Cerebellar nuclear complex (tissue), 1 donor: ENCODE data around the gene ZFYVE28.

Source experiments
- DNase-seq, 2 experiments: peaks; one replicate each; lab custom pipeline; 2025; lab: John Stamatoyannopoulos, UW

ZFYVE28 gene

DNA sequence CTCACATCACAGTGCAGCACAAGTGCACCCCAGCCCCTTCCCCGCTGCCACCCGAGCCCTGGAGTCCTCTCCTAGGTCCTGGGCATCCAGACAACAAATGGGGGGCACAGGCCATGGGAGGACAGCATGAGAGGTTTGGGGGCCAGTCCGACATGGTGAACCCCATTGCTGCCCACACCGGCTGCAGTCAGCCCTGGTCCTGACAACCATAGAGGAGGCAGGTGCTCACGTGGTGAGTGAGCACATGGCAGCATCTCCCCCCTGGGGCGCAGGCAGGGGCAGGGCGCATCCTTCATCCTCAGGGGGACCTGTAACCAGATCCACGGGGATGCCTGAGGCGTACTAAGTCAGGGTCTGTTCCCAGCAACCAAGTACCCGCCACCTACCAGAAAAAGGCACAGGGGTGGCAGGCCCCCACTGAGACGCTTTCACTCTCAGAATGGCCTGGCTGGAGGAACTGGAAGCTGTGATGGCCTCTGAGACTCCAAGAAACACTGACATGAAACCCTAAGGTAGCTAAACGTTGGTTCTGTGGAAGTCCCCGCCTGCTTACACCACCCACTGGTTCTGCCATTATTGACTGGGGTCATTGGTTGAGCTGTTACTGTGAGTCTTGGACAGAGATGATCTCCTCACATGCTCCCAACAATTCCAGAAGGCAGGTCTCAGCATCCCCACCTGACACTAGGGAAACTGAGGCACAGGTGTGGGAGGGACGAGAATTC is 6.5 kb downstream of the ZFYVE28 start:
- DNase-seq = no peak

DNA sequence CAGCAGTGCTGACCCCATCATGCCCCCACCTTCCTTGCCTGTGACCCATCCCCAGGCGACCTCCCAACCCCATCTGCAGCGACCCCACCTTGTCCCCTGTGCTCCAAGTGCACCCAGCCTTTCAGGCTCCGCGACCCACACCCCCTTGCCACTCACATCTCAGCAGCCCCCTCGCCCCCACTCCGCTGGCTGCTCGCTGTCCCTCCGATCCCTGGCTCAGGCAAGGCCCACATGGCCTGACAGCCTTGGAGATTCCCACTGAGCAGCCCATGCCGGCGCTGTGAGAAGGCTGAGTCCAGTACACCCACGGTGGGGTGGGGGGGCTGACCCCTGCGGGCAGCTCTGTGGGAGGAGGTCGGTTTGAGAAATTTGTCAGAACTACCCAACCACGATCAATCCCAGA is 9.1 kb downstream of the ZFYVE28 start:
- no peak for DNase-seq

DNA sequence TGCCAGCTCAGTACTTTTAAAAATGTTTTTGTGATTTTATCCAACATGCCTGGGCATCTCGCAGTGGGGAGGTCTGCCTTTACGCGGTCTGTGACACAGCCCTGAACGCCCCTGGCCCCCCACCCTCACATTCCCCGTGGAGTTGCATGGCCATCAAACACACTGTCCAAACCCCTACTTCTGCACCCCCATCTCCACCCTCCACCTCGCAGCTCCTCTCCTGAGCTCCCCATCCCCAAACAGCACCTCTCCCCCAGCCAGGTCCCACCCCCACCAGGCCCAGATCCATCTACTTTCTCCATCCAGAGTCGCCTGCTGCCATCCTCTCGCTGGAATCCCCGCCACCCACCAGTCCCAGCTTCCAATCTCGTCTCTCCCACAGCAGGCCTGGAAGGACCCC is 9.5 kb downstream of the ZFYVE28 start:
- no peak for DNase-seq

DNA sequence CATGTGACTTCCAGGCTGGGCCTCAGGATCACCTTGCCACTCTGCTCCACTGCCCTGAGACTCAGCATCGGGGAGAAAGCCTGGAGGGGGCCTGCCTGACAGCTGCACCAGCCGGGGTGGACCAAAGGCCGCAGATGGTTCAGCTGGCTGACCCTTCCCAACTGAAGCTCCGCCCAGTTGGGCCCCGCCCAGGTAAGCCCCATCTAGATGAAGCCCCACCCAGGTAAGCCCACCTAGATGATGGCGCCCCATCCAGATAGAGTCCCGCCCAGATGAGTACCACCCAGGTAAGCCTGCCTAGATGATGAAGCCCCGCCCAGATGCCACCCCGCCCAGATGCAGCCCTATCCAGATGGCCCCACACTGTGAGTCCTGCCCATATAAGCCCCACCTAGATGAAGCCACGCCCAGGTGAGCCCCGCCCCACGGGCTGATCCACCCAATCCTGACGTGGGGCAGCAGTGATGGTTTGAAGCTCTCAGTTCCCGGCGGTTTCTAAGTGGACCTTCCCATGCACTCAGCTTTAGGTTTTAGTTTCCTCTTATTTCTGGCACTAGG is 10.0 kb downstream of the ZFYVE28 start:
- no peak for DNase-seq

DNA sequence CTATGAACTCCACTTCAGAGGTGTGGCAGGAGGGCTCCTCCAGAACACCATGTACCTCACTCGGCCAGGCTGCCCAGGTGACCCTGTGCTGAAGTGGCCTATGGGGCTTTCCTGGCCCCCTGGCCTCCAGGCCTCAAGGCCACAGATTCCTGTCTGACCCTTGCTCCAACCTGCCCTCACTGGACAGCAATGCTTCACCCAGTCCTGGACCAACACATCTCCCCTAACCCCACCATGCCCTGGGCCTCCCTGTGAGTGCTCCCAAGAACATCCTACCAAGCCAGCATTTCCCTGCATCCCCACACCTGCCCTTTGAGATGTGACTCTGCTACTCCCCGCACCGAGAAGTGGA is 10.5 kb downstream of the ZFYVE28 start:
- no peak for DNase-seq

DNA sequence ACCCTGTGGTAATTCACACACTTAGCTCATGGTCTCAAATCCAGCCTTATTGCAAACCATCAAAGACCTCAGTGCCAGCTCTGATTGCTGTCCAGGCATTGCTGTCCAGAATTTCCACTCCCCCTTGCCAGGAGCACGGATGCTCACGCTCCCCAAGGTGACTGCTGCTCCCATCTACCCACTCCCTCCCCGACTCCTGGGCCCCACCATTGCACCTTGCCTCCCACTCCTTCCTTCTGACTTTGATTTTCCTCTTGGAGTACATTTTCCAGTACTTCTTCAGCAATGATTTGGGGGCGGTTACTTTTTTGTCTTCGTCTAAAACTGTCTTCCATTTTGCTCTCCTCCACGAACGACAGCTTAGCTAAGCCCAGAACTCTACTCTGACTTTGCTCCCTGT is 11.5 kb downstream of the ZFYVE28 start:
- no peak for DNase-seq

DNA sequence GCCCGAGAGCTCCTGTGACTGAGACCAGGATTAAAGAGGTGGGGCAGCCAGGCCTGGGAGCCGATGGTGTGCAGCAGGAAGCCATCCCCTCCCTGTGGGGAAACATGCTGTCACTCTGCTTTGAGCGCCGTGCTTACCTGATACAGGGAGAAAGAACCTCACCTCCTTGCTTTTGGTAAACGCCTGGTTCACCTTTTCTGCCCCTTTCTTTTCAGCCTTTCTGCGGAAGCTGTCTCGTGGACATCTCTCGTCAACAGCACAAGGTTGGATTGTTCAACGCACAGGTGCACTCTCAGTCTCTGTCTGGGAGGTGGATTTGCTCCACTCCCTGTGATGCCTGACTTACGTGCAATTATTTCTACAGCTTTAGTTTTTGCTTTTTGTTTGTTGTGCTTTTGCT is 12.0 kb downstream of the ZFYVE28 start:
- no peak for DNase-seq

DNA sequence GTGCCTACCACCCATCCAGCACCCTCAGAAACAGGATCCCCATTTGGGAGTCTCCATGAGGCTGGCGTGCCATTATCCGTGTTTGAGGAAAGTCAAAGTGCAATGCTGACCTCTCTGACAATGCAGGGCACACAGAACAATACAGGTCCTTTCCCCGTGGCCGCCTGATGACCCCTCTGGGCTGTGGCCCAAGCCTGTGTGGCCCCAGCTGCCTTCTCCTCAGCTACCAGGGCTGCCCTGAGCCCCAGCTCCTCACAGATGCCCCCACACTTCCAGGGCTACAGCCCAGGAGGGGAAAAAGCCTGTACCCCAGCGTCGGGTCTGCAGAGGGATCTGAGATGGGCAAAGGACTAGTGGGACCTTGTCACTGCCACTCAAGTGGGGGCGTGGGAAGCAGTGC is 15.5 kb downstream of the ZFYVE28 start:
- DNase-seq = no peak

DNA sequence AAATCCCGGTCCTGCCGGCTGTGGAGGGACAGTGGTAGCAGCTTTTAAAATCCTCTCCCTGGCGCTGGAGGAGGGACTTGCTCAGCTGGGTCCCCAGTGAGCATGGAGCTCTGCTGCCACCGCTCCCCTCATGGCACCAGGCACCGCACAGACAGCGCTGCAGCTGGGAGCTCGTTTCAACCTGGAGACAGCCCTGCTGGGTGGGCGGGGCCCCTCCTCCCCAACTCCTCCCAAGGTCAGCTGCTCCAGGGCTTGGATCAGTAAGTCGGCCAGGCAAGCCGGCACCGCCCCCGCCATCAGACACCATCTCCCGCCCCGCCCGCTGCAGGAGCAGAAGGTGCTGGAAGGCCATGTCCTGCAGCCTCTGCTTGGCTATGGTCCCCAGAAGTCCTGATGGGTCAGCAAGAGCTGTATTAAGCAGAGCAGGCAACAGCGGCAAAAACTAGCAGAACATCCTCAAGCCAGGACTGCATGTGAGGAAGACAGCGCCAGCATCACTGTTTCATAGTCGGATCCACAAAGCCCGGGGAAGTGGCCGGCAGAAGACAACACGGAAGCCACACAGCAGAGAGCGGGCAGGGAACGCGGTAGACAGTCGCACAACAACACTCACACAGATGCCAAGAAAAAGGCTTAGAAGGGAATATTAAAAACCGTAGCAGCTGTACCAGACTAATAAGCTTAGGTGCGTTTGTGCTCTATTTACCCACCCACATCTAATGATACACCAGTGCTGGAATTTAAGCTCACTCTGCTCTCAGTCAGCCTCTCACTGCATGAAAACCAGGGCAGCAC is 16.2 kb downstream of the ZFYVE28 start:
- peak in 1 of 2 experiments; percentile 64 for DNase-seq

DNA sequence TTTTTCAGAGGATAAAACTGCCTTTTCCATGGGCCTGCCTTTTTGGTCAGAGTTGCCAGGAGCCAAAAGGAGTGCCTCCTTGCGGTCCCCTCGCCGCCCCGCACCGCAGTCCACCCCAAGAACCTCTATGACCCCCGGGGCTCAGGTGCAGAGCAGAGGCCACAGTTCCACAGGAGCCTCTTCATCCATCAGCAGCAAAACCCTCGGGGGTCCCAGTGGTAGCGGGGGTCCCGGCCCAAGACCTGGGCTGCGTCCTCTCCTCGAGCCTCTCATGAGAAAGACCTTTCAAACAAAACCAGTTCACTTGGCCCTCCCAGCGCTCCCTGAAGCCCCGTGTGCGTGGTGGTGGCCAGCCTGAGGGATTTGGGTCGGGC is 16.8 kb downstream of the ZFYVE28 start:
- DNase-seq = no peak

DNA sequence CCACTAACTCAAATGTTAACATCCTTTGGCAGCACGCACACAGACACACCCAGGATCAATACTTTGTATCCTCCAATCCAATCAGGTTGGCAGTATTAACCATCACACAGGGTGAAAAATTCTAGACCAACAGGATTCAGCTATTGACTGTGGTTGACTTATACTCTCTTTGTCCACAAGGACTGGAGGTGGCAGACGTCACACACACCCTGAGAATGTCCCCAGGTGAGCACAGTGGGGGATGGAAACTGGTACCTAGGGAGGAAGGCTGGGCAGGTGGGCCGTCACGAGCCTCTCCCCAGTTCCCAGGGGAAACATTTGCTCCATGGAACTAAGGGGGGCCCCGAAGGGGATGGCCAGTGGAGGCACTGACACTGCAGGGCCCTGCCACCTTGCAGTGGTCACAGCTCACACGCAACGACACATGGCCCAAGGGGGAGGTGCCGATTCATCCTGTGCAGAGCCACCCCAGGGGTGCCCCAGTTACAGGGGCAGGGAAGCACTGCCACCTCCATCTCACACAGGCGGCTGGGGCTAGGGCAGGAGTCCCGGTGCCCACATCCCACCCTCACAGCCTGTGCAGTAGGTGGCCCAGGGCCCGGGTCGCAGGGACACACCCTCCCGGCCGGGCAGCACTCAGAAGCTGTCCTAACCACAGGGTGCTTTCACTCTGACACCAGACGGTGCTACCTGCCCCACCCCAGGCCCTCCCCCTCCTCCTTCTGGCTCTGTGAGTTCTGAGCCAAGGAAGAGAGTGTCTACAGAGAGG is 17.4 kb downstream of the ZFYVE28 start:
- no peak for DNase-seq

DNA sequence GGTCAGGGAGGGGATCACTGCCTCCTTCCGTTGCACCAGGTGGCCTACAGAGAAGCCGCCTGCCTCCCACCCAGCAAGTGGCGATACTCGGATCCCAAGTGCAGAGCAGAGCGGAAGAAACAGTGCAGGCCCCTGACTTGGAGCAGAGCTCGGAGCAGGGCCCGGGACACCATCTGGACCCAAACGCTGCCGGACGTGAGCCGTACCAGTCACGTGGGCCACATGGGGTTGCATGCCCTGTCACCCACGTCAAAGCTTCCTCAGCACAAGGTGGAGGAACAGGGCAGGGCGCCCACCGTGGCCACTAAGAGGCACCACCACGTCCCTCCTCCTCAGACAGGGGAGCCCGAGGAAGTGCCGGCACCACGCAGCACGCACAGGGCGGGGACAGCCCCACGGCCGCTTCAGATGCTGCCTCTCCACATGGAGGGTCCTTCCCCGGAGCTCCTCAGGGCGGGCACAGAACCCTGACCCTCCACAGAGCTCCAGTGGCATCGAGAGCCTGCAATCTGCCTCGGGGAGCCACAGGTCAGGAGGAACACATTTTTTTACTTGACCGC is 18.7 kb downstream of the ZFYVE28 start:
- peak in 1 of 2 experiments; percentile 53 for DNase-seq

DNA sequence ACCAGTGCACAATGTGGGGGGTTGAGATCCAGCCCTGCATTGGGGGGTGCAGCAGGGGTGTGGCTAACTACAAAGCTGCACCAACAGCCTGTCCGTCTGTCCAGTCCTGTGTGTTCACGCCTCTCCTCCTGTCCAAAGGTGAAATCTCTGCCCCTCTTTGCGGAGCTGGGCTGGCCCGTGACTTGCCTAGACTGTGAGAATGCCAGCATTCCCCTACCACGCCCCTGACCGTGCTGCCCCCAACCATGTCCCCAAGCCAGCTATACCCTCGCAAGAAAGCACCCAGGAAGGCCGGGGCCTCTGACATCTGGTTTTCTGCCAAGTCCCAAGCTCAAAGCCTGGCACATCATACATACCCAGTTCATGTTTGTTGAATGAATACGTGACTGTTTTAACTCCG is 19.2 kb downstream of the ZFYVE28 start:
- no peak for DNase-seq

DNA sequence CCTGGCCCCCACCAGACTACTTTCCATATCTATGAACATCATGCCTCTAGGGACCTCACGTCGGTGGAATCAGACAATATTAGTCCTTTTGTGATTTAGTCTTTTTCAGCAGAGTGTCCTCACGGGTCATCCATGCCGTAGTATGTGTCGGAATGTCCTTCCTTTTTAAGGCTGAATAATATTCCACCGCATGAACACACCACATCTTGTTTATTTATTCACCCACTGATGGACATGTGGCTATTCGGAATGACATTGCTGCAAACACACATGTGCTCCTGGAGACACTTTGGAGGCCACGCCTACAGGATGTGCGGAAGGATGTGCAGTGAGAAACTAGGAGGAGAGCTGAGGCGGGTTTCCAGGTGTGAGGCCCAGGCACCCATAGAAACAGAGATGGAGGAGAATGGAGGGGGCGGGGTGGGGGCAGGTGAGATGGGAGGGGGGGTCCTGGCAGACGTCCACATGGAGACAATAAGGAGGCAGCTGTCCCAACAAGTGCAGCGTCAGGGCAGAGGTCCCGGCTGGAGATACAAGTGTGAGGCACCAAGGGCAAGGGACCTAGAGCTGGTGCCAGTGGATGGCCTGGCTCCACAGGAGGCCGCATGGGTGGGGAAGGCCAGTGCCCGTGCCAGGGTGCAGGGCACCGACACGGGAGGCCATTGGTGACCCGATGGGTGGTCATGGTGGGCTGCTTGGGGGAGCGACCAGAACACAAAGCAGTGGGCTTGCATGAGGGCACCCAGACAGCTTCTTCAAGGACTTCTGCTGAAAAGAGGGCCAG is 20.7 kb downstream of the ZFYVE28 start:
- DNase-seq = no peak

DNA sequence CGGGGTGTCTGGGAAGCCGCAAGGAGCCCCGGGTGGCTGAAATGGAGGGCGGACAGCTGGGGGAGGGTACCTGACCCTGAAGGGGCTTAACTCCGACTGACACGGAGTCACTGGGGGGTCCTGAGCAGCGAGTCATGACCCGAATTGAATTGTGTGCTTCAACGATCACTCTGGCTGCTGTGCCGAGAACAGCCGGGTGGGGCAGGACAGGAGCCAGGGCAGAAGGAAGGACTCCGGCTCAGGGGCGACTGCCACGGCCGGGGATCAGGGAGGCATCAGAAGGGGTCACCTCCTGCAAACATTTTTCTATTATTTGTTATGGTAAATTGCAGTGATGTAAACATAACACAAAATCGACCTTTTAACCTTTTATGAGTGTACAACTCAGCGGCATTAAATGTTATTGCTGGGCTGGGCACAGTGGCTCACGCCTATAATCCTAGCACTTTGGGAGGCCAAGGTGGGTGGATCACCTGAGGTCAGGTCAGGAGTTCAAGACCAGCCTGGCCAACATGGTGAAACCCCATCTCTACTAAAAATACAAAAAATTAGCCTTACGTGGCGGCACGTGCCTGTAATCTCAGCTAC is 21.6 kb downstream of the ZFYVE28 start:
- DNase-seq = no peak

DNA sequence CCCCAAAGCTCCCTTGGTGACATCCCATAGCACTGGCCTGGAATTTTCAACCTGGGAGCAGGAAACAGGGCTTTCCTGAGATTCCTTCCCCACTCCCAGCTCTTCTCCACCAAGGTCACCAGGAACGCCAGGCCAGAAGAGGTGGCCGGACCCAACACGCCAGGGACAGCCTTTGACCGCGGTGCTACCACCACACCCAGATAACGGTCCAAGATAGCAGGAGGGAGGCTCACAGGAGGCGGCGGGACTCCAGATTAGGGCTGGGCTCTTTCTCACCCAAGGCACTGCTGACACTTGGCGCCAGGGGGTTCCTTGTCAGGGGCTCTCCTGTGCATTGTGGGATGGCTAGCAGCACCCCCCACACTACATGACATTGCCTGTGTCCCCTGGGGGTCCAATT is 22.9 kb downstream of the ZFYVE28 start:
- DNase-seq = no peak

DNA sequence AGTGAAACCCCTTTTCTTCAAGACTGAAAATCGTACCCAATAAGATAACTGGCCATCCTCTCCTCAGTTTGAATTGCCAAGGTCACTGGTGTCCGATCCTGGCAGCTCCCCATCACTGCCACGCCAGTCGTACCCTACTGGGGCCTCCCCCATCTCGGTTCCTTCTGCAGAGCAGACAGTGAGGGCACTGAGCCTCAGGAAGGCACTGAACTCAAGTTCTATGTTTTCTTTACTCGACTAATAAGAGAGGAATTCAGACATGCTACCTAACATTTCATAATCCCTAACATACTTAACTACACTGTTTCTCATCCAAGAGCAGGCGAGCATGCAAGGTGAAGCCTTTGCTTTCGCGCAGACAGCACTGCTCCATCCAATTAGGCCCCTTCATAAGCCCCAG is 23.4 kb downstream of the ZFYVE28 start:
- no peak for DNase-seq

DNA sequence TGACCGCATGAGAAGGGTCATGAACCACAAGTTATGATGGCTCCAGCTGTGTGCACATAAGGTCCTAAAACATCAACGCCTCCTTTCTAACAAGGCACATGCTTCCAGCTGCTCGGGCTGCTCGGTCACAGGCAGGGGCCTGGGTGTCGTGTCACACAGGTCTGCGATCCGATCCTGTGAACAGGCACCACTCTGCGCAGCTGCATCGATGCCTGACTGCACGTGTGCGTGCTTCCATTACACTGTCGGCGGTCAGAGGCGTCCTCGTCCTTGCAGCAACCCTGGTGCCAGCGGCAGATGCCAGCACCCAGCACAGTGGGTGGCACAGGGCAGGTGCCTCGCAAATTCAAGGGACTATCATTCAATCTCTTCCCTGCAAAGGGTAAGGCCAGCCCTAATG is 23.9 kb downstream of the ZFYVE28 start:
- no peak for DNase-seq

DNA sequence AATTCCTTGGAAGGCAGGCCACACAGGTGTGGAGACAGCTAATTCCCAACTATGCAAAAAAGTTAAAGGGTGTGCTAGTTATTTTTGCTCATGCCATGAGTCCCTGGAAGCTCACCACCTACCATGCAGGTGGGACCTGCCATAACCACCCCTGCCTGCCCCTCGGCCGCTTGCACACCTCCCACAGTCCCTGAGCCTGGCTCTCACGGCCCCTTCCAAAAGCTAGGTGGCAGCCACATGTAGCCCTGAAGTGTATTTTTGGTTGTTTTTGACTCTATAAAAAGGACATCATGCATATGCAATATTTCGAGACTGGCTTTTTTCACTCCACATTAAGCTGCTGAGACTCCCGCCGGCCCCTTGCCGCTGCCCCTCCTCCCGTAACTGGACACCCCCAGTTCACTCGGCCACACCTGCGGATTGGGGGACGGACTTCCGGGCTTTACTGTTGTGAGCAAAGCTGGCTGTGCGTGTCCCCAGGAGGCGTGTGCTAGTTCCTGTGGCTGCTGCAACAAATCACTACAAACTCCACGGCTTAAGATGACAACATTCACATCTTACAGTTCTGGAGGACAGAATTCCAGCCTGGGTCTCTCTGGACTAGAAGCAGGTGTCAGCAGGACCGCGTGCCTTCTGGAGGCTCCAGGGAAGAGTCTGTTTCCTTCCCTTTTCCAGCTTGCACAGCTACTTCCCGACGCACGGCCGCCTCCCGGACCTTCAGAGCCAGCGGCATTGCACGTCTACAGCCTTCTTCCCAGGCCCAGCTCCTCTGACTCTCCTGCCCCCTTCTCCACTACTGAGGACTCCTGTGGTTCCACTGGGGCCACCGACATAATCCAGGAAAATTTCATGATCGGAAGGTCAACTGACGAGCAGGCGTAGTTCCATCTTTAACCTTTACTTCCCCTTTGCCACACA is 24.8 kb downstream of the ZFYVE28 start:
- DNase-seq = no peak

DNA sequence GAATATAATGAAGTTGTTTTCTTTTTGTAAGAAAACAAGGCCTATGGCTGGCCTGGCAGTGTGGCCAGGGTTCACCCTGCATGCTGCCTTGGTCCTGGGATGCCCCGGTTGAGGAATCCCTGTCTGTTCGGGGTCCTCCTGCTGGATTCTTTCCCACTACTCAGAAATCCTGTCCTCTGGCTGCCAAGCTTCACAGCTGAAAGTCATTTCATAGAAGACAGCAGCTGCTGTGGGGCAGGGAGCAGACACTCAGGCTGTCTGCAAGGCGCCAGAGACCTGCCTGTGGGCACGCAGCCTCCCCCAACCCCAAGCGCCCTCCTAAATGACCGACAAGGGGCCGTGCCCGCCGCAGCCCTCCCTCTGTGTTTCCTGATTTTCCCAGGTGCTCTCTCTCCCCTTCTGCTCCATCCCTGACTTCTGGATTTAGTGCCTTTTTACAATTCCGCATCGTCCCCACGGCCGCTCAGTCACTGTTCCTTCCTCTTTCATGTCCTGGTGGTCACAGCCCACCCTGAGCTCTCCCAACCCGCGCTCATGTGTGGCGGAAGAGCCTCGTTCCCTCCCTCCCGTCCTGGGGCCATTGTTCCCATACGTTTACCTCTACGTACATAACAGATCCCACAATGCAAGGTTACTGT is 27.5 kb downstream of the ZFYVE28 start:
- DNase-seq = no peak
